GM19324 (cell line): ENCODE data around the gene CBX2.
A peak's percentile ranks its signal among the peaks of the same experiment; 100 is the strongest.

Experiments used
- ATAC-seq: cut with Tn5 transposase; IDR thresholded peaks from one replicate; pipeline ENCODE4 v1.9.1; 2021; ENCODE audit warnings: mild to moderate bottlenecking, moderate library complexity; ENCODE audit not compliant: unreplicated experiment, low FRiP score

The CBX2 gene

DNA sequence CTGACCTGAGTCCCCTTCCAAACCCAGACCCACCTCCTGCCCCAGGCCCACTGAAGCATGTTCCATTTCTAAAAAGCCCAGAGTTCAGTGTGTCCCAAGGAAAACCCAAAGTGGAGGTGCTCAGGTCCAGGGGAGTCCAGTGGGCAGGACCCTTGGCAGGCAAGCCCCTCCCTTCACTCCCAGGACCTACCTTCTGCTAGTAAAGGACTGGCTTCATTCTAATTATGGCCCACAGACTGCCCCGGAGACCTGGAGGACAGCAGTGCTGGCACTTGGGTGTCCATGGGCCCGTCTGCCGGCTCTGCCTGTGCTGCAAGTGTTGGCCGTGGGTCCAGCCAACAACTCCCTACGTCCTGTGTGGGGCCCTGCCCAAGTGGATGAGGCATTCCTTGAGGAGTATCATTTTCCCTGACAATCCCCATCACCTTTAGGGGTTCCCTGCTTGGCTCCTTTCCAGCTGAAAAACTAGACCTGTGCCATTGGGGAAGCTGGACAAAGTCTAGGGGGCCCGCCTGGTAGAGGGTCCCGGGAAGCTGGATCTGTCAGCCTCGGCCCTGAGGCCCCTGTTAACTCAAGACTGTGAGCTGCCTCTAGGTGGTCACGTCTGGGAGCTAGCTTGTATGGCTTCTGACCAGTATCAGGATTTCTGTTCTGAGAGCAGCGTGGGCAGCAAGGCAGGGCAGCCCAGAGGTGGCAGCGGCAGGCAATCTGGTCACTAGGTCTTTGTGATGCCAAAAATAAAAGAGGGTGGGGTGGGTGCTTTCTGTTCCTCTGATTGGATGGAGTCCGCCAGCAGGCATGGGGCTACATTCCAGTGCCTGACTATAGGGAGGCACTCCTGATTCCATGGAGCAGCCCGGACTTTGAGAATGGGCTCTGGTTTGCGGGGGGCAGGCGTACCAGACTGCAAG, 8.2 kb downstream of the CBX2 start:
- ATAC-seq: no peak

DNA sequence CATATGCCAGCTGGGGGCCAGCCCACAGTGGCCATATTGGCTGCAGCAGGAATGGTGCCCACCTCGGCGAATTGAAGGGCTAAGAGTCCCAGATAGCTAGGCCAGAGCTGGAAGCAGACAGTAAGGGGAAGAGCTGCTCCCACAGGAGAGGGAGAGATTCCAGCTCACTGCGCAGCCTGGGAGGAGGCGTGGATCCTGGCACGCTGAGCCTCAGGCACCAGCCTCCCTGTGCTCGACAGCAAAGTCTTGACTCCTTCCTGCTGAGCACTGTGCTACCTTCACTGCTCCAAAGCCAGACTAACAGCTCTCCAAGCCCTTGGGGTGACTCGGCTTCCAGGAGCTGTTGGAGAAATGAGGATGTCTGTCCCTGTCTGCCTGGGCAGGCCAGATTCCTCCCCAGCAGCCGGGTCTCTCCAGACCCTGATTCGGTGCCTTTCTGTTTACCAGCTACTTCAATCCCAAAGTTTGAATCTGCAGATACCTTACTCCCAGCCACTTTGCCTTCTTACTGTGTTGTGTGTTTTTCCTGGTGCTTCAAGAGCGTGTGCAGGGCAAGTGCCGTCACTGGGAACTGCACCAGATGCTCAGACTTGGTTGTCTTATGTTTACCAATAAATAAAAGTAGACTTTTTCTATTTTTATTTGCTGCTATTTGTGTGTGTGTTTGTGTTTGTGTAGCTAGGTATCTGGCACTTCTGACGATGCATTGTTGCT, 9.1 kb downstream of the CBX2 start:
- no peak for ATAC-seq

DNA sequence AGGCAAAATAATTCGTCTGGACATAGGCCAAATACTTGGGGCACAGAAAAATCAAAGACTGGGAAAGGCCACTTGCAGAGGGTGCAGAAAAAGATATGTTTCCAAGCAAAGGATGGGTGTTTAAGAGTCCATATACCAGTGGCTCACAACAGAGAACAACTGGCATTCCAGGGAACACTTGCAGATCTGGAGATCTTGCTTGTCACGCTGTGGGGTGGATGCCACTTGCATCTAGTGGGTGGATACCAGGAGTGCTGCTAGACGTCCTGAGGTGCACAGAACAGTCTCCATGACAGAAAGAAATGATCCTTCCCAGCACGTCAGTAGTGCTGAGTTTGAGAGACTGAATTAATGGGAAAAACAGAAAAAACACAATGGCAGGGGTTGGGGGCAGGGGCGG, 10.5 kb downstream of the CBX2 start:
- ATAC-seq: no peak

DNA sequence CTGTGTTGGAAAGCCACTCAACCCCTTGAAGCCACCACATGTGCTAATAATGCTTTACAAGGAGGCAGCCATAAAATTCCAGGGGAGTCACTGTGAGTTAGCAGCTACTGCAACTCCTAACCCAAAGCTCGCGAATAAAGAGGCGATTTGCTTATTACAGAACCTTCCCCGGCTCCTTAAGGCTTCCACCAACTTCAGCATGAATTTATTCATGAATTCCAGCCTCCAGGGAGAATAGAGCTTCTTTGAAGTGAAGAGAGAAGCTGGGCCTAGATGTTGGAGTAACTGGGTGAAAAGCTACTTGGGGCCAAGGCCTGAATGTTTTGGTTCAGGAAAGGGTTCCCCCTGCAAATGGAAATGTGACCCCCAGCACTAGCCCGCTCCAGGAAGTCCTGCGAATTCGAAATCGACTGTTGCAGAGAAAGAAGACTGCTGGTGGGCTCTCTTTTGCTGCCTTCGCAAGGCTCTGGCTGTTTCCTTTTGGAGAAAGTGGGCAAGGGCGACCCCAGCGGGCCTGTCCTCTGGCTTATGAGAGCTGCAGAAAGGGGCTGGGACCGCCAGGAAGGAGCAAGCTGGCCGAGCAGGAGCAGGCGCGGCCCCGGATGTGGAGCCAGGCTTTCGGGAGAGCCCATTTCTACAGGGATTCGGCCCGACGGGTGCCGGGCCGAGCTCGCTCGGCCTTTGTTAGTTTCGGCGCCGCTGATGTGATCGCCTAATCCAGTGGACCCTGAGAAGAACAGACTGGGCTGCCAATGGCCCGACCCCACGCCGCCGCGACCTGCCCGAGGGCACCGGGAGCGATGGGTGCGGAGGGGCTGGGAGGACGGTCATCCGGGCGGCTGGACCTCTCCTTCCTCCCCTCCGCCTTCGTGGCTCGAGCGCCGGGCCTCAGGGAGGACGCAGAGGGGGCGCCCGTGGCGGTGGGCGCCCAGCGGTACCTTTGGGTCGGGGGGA, 11.3 kb downstream of the CBX2 start:
- no peak for ATAC-seq

DNA sequence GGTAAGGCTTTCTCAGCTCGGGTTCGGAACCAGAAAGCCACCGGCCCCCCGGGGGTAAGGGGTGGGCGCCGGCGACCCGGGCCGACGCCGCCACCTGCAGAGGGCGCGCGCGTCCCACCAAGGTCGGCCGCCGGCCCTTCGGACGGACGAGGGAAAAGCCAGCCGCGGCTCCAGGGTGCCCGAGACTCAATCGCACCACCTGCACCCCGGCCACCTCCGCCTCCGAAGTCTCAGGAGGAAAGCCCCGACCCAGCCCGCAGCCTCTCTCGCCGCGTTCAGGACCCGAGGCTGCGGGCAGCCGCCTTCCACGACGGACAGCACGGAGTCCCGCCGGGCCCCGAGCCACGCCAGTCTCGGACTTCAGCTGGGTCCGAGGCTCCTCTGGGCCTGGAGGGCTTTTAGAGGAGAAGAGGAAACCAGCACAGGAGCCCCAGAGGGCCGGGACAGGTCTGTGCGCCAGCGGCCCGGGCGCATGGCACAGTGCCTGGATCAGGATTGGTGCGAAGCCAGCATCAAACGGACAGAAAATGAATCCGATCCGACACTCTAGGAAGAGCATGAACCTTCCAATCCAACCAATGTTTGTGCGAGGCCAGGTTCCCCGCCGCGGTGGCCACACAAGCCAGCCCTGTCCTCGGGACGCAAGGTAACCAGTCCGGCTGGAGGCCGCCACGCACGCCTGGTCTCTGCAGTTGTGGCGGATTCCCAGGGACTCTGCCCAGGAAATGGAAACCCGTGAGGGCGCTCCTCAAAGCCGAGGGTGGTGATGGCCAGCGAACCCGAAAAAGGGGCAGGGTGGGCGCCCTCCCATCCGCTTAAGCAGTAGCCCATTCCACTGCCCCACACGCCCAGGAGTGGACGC, 12.2 kb downstream of the CBX2 start:
- no peak for ATAC-seq

DNA sequence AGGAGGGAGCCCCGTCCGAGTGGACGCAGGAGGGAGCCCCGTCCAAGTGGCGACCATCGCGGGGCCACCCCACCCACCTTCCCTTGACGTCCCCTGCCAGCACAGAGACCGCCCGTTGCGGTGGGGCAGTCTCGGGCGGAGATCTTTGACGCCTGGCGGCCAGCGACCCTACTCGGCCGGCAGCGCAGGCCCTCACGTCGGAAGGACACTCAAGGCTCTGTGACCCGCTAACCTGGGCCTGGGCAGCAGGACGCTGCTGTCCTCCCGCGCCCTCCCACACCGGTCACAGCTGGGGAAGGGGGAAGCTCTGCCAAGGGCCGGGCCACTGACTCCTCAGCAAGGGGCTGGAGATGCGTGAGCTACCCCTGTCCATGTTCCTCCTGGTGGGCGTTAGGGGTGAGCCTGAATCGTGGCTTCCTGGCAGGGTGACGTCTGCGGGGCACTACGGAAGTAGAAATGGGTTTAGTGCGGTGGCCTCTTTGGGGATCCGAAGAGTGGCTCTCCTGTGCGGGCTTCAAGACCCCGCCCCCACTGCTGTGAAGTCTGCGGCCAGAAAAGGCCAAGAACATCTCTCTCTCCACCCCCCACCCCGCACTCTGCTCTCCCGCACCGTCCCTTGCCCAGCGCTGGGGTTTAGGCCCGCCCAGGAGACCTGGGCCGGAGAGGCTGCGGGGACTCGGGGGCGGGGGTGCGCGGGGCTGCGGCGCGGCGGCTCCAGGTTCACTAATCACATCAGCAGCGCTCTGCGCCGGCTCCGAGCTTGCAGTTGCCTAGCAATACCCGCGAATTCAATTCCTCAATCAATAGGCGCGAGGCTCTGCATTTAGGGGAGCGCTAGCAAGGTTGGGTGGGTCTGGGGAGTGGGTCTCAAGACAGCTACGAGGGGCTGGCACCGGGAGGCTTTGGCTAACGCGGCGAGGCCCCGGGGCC, 13.1 kb downstream of the CBX2 start:
- ATAC-seq: no peak

DNA sequence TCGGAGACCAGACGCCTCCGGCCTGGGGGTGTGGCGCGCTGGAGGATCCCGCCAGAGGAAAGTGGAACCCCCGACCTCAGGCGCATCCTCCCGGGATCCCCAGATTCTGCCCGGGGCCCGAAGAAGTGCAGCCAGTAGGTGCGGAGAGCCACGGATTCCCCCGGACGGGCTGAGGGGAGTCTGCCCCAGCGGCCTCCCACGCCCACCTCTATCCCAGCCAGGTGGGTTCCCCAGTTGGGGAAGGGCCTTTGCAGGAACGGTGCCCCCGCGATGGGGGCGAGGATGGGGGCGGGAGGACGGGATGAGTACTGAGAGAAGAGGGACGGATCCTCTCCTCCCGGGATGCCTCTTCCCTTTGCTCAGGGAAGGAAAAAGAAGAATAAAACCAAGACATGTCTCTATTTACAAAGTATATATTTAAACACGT, 13.8 kb downstream of the CBX2 start:
- no peak for ATAC-seq

DNA sequence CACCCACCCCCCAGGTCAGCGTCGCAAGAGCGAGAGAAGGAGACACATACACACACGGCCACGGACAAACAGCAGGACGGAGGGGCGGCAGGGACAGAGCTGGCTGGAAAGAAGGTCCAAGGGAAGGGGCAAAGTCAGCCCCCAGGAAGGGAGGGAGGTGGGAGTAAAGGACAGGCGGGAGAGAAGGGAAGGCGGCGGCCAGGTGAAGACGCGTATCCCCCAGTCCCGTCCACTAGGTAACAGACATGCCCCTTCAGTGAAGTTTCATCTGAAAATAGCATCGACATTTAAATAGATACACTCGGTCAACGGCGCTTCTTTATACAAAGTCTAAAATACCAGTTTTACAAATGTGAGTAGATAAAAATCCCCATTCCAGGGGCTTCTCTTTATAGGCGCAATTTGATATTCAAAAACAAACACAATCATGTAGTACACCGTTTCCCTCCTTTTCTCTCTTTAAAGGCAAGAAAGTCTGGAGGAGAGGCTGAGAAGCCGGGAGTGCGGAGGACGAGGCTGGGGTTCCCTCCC, 14.5 kb downstream of the CBX2 start:
- no peak for ATAC-seq

DNA sequence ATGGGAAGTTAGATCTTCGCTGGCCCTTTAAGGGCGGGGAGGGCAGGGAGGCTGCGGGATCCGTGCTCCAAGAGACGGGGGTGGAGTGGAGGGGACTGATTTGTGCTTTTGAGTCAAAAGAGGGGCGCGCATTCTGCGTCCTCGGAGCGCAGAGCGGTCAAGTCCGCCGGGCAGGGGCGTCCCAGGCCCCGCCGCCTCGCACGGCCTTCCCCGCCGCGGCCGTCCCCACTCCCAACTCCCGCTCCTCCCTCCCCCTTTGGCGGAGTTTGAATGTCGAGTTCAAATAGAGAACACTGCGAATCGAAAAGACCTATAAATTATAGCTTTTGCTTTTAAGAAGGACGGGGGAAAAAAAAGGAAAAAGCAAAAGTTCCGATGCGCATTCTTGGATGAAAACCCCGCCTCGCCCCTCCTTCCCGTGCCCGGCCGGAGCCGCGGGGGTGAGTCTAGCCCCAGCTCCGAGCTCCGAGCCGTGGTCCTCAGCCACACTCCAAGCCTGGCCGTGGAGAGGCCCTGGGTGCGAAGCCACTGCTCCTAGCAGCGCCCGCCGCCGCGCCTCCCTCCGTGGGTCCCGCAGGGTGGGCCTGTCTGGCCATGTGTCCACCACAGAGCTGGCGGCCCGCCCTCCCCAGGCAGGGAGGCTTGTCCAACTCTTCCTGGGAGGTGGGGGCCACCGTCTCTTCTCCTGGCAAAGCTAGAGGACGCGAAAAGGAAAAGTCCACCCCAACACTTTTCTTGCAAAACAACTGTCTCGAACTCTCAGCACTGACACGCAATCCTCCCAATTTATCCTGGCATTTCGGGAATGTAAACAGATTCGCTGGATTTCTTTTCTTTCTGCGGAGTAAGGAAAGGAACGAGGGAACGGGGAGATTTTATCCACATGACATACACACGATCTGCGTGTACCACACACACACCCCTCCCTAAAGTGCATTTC, 15.3 kb downstream of the CBX2 start:
- no peak for ATAC-seq

DNA sequence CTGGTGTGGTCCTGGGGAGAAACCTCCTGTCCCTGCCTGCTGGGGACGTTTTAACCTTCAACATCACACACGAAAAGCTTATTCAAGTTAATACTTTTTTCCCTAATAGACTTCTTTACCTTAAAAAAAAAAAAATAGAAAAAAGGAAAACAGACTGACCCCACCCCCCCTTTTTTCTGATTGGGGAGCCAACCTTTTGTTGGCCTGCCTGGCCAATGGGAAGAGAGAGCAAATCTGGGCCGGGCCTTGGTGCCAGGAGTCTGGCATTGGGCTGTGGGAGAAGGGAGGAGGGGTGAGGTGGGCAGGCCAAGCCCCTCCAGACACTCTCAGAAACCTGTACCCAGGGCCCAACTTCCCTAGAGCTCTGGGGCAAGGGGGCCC, 16.0 kb downstream of the CBX2 start:
- ATAC-seq: no peak

DNA sequence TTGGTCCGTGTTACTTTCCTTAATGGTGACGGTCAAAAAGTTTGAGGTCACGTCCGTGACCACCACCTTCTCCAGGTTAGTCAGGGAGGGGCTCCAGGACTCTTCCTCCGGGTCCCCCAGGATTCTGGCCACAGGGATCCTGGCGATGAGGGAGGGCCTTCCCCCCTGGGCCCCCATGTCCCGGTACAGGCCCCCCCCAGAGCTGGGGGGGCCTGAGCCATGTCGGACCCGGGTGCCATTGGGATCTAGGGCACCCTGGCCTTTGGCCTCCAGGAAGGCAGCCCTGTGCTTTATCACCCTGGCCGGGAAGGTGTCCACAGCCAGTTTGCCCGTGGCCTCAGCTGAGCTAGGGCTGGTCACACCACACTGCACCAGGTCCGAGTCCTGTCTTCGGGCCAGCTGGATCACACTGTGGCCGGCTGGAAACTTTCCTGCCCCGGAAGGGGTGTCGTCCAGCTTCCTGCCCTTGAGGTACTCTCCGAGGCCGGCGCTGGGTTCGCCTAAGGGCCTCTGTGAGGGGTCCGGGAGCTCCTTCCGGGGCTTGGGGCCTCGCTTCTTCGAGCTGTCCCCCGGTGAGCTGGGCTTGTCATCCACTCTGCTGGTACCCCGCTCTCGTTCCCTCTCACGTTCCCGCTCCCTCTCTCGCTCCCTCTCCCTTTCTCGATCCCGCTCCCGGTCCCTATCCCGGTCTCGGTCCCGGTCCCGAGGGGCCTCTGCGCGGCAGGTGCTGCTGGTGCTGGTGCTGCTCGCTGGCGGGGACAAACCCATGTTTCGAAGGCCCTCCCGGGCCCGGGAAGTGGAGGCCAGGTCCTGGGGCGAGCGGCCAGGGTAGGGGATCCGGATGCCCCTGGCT, 16.9 kb downstream of the CBX2 start:
- ATAC-seq: no peak

DNA sequence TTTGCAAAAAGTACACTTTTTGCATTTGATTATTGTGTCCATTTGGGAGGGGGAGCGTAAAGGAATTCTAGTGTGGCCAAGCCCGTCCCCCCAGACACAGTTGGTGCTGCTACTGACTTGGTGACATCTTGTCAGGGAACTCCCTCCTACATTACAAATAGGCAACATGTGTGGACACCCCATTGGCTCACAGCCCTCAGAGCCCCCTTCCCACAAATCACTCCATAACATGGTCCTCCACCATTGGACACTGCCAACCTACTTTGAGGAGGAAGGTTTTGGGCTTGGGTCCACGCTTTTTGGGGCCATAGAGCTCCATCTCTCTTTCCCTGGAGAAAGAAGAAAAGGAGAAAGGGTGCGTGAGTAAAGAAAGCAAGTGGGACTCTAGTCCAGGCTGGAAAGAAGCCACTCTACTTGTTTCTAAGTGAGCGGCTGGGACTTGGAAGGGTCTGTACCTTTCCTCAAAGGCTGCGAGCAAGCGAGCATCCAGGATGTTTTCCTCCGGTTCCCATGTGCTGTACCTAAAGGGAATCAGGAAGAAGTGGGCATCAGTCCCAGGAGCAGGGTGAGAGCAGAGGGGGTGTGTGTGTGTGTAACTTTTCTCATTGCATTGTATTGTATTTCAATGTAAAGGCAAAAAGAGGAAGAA, 18.0 kb downstream of the CBX2 start:
- no peak for ATAC-seq

DNA sequence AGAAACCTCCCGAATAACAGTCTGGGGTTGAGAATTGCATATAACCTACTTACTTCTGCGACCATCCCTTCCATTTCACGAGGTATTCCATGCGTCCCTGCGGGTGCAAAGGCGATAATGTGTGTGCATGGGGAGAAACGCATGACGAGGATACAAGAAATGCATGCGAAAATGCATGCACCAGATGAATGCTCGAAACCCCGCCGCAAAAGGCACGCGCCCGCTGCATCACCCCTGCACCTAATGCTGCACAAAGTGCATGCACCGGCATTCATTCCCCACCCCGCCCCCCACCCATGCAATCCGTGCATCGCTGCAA, 18.5 kb downstream of the CBX2 start:
- ATAC-seq: no peak

DNA sequence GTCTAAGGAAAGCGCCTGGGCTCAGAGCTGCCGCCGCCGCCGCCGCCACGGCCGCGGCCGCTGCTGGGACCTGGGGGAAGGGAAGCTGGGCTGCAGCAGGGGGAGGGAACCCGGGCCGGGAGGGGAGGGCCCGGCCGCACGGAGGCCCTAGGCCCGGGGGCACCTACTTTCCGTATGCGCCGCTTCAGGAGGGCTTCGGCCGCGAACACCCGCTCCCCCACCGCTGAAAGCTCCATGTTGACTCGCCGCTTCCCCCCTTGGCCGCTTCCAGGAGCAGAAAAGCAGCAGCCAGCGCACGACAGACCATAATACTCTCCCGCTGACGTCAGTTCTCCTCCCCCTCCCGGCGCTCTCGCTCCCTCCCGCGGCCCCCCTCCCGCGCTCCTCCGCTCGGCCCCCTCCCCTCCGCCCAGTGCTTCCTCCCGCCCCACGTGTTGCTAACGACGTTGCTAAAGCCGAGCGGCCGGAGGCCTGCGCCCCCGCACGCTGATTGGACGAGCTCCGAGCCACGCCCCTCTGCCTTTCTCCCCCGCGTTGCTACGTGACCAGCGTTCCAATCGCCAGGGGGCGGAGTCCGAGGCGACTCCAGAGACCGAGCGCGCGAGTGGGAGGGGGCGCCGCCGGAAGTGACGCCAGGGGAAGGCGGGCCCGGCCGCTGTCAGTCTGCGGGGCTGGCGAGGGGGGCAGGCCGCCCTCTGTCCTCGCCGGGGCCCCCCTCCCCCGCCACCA, 19.0 kb downstream of the CBX2 start, which contains the start of gene CBX8:
CBX8 (minus strand) TSS at position 315 of the 729 bp plus-strand sequence; CDS start at position 236, 79 bp downstream.
- peak; percentile 97 for ATAC-seq

DNA sequence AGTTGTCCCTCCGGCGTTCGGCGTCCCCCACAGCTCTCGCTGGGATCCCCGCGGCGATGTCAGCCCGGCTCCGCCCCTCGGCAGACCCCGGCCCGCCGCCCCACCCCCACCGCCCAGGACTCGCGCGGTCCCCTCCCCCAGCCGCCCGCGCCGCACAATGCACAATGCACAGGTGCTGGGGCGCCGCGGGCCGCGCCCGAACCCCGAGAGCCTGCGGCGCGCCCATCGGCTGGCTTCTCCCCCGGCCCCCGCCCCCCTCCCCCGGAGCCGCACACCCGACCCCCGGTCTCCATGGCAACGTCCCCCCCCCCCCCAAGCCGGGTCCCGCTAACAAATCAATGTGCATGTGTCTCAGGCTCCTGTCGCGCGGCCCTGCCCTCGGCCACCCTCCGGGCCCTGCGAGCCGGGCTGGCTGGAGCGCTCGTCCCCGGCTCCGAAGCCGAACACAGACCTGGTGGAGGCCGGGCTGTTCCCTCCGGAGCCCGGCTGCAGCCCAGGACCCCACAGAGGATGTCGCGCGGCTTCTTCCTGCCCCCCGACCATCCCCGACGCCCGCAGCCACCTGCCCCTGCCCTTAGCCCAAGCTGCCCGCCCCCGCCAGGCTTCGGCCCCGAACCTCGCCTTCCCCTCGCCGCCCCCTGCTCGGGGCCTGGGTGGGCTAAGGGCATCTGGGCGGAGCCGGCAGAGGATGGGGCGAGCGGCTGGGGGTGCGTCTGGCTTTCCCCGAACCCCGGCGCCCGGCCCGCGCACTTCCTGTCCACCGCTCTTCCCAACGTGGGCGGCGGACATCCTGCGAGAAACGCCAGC, 19.7 kb downstream of the CBX2 start:
- peak; percentile 11 for ATAC-seq
